Astrocyte (in vitro differentiated cells and primary cell): ENCODE data around the gene GRK5. TPM values are rescaled to one million over a fixed set of nuclear protein-coding genes. Genes with fewer than 3 reads are reported as not detected.

ENCODE experiments used
- DNase-seq: peaks from one replicate; pipeline ENCODE4 v3.0.0-alpha.2; 2010; ENCODE audit warnings: low read depth
- FAIRE-seq: peaks from 2 replicates; lab custom pipeline; 2011; peaks lifted over from hg19 to GRCh38; lab: Jason Lieb, UNC
- H2AFZ ChIP-seq: 2 replicates; pipeline ENCODE4 v1.6.0; 2012; ENCODE audit warnings: low read depth, low read length, inconsistent platforms
- H3K27ac ChIP-seq: 2 replicates; pipeline ENCODE4 v1.5.1; 2011; ENCODE audit warnings: low read depth, low read length, inconsistent platforms
- H3K27me3 ChIP-seq: 2 replicates; pipeline ENCODE4 v1.6.0; 2011; ENCODE audit warnings: low read length, inconsistent platforms; ENCODE audit not compliant: insufficient read depth
- H3K36me3 ChIP-seq: 2 replicates; pipeline ENCODE4 v1.5.1; 2011; ENCODE audit warnings: low read length, inconsistent platforms; ENCODE audit not compliant: insufficient read depth
- H3K4me1 ChIP-seq: 2 replicates; pipeline ENCODE4 v1.5.1; 2011; ENCODE audit warnings: low read length, inconsistent platforms; ENCODE audit not compliant: insufficient read depth
- H3K4me2 ChIP-seq: 2 replicates; pipeline ENCODE4 v1.6.0; 2012; ENCODE audit warnings: low read length, inconsistent platforms
- H3K4me3 ChIP-seq: 2 replicates; pipeline ENCODE4 v1.5.1; 2011; ENCODE audit warnings: low read depth, mild to moderate bottlenecking, low read length, inconsistent platforms; ENCODE audit not compliant: insufficient read depth
- H3K79me2 ChIP-seq: 2 replicates; pipeline ENCODE4 v1.6.0; 2012; ENCODE audit warnings: mild to moderate bottlenecking, low read length, inconsistent platforms; ENCODE audit not compliant: insufficient read depth
- H3K9ac ChIP-seq: 2 replicates; pipeline ENCODE4 v1.6.0; 2012; ENCODE audit warnings: mild to moderate bottlenecking, low read length, inconsistent platforms
- H3K9me3 ChIP-seq: 2 replicates; pipeline ENCODE4 v1.5.1; 2012; ENCODE audit warnings: low read depth, mild to moderate bottlenecking, low read length, inconsistent platforms; ENCODE audit not compliant: insufficient read depth
- H4K20me1 ChIP-seq: 2 replicates; pipeline ENCODE4 v1.6.0; 2012; ENCODE audit warnings: low read length, inconsistent platforms; ENCODE audit not compliant: insufficient read depth
- H3K27ac Mint-ChIP-seq: one replicate; pipeline ENCODE4 v1.8.0; 2021; ENCODE audit warnings: mild to moderate bottlenecking, mixed read lengths; ENCODE audit not compliant: unreplicated experiment
- H3K27me3 Mint-ChIP-seq: one replicate; pipeline ENCODE4 v1.8.0; 2021; ENCODE audit warnings: low read depth, mixed read lengths; ENCODE audit not compliant: unreplicated experiment
- H3K36me3 Mint-ChIP-seq: one replicate; pipeline ENCODE4 v1.8.0; 2021; ENCODE audit warnings: low read depth, mixed read lengths; ENCODE audit not compliant: unreplicated experiment
- H3K4me1 Mint-ChIP-seq: one replicate; pipeline ENCODE4 v1.8.0; 2021; ENCODE audit warnings: low read depth, mixed read lengths; ENCODE audit not compliant: unreplicated experiment
- H3K4me3 Mint-ChIP-seq: one replicate; pipeline ENCODE4 v1.8.0; 2021; ENCODE audit warnings: mild to moderate bottlenecking, moderate library complexity, mixed read lengths; ENCODE audit not compliant: unreplicated experiment
- H3K9me3 Mint-ChIP-seq: one replicate; pipeline ENCODE4 v1.8.0; 2021; ENCODE audit warnings: mild to moderate bottlenecking, mixed read lengths; ENCODE audit not compliant: unreplicated experiment
- EZH2 ChIP-seq: IDR thresholded peaks from 2 replicates; pipeline ENCODE4 v1.6.1; 2012; ENCODE audit warnings: mild to moderate bottlenecking, low read length, inconsistent platforms; ENCODE audit not compliant: insufficient read depth
- total RNA-seq: library from RNA; stranded (reverse); gene quantifications from 2 replicates; pipeline ENCODE4 v1.2.1, GENCODE V29; 2021
- TF ChIP-seq, protein P1 (sequence below): IDR thresholded peaks from 2 replicates; pipeline ENCODE4 v1.5.1; 2011; ENCODE audit warnings: low read depth, mild to moderate bottlenecking, inconsistent platforms, low read length, moderate library complexity; ENCODE audit not compliant: insufficient read depth

Gene GRK5
- total RNA-seq, 1 donor from 2014 or later = 8.5 TPM

DNA sequence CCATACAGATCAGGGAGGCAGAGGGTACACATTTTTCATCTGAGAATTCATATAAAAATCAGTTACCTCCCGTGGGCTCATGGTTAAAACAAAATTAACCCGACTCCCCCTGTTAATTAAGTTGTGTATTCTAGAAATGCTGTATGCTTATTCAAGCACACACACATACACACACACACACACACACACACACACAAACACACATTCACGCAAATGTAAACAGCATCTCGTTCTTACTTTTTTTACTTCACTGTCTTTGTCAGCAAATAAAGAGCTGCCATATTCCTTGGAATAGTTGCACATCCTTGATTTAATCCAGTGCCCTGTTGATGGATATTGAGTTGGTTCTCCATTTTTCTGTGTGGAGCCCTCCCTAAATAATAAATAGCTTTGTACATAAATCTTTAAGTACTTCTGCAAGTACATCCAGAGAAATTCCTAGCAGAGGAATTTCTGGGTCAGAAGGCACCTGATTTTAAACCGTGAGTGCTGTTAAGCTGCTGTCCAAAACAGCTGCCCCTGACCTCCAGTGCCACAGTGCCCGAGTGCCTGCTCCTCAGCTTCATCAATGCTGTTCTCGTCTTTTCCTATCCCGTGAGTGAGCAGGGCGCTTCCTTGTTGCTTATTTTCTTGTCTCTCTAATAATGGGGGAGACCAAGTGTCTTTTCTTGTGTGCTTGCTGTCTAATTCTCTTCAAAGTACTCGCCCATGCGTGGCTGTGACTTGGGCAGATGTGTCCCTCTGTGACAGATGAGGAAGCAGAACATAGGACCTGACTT lies 217.9 kb downstream of the GRK5 start:
- DNase-seq (no peak), FAIRE-seq (no peak)
- Mint-ChIP-seq H3K9me3 (no peaks in the 10 kb centered on the region), H3K4me3 (peak overlapping the region; percentile 60), H3K27ac (no peak overlapping the region), H3K4me1 (peaks cover 21% of the 10 kb centered on the region), H3K27me3 (peaks cover 25% of the 10 kb centered on the region), H3K36me3 (peaks cover 4% of the 10 kb centered on the region)
- Histone ChIP-seq H3K9me3 (no peaks in the 10 kb centered on the region), H4K20me1 (peaks cover 41% of the 10 kb centered on the region), H3K4me2 (no peak overlapping the region), H3K9ac (no peak overlapping the region), H3K27me3 (no peaks in the 10 kb centered on the region), H3K27ac (no peak overlapping the region), H3K4me1 (peaks cover 8% of the 10 kb centered on the region), H3K79me2 (no peaks in the 10 kb centered on the region), H3K4me3 (no peak overlapping the region), H2AFZ (no peak overlapping the region), H3K36me3 (no peaks in the 10 kb centered on the region)
- TF ChIP-seq EZH2 = no peak
- TF ChIP-seq, protein P1, sequence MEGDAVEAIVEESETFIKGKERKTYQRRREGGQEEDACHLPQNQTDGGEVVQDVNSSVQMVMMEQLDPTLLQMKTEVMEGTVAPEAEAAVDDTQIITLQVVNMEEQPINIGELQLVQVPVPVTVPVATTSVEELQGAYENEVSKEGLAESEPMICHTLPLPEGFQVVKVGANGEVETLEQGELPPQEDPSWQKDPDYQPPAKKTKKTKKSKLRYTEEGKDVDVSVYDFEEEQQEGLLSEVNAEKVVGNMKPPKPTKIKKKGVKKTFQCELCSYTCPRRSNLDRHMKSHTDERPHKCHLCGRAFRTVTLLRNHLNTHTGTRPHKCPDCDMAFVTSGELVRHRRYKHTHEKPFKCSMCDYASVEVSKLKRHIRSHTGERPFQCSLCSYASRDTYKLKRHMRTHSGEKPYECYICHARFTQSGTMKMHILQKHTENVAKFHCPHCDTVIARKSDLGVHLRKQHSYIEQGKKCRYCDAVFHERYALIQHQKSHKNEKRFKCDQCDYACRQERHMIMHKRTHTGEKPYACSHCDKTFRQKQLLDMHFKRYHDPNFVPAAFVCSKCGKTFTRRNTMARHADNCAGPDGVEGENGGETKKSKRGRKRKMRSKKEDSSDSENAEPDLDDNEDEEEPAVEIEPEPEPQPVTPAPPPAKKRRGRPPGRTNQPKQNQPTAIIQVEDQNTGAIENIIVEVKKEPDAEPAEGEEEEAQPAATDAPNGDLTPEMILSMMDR = no peak

DNA sequence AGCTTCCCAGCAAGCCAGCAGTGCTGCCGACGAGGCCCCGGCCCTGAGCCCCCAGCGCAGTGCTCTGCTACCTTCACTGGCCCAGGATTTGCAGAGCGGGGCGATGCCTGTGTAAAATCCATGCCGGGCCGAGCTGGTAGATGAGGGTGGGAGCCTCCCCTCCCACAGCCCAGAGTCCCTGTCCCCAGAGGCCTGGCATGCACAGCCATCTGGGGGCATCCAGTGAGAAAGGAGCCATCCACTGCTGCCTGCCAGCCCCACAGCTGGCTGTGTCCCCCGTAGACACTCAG lies 218.5 kb downstream of the GRK5 start:
- Histone ChIP-seq H2AFZ (no peak overlapping the region), H3K27me3 (no peaks in the 10 kb centered on the region), H3K27ac (no peak overlapping the region), H3K4me1 (peaks cover 8% of the 10 kb centered on the region), H3K4me3 (no peak overlapping the region), H3K4me2 (no peak overlapping the region), H3K36me3 (no peaks in the 10 kb centered on the region), H3K9ac (no peak overlapping the region), H3K9me3 (no peaks in the 10 kb centered on the region), H3K79me2 (no peaks in the 10 kb centered on the region), H4K20me1 (peaks cover 43% of the 10 kb centered on the region)
- H3K4me1 Mint-ChIP-seq = peaks cover 21% of the 10 kb centered on the region
- FAIRE-seq = no peak
- H3K9me3 Mint-ChIP-seq = no peaks in the 10 kb centered on the region
- H3K27me3 Mint-ChIP-seq = peaks cover 31% of the 10 kb centered on the region
- no peak overlapping the region for H3K4me3 Mint-ChIP-seq
- TF ChIP-seq, protein P1 = no peak
- TF ChIP-seq EZH2 = no peak
- no peak for DNase-seq
- peaks cover 6% of the 10 kb centered on the region for H3K36me3 Mint-ChIP-seq
- H3K27ac Mint-ChIP-seq = no peak overlapping the region

DNA sequence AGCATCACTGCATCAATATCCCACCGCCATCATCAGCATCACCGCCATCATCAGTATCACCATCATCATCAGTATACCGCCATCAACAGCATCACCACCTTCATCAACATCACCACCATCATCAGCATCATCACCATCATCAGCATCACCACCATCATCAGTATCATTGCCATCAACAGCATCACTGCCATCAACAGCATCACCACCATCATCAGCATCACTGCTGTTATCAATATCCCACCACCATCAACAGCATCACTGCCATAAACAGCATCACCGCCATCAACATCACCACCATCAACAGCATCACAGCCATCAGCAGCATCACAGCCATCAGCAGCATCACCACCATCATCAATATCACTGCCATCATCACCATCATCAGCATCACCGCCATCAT lies 219.3 kb downstream of the GRK5 start:
- no peaks in the 10 kb centered on the region for H3K79me2 ChIP-seq
- Mint-ChIP-seq H3K27ac (no peak overlapping the region), H3K4me1 (peaks cover 16% of the 10 kb centered on the region), H3K9me3 (no peaks in the 10 kb centered on the region), H3K36me3 (peaks cover 6% of the 10 kb centered on the region), H3K4me3 (no peak overlapping the region), H3K27me3 (peaks cover 32% of the 10 kb centered on the region)
- no peaks in the 10 kb centered on the region for H3K27me3 ChIP-seq
- H3K4me3 ChIP-seq = no peak overlapping the region
- H3K9me3 ChIP-seq = no peaks in the 10 kb centered on the region
- peaks cover 8% of the 10 kb centered on the region for H3K4me1 ChIP-seq
- TF ChIP-seq, protein P1 = no peak
- no peak for TF ChIP-seq EZH2
- H3K4me2 ChIP-seq = no peak overlapping the region
- H2AFZ ChIP-seq = no peak overlapping the region
- DNase-seq (no peak), FAIRE-seq (no peak)
- no peak overlapping the region for H3K9ac ChIP-seq
- no peaks in the 10 kb centered on the region for H3K36me3 ChIP-seq
- H3K27ac ChIP-seq = no peak overlapping the region
- H4K20me1 ChIP-seq = peaks cover 47% of the 10 kb centered on the region
